Umbilical cord (tissue), 2 donors: ENCODE results near the gene FER1L5. TPM values are rescaled to one million over a fixed set of nuclear protein-coding genes. Genes with fewer than 3 reads are reported as not detected.

Source experiments
- DNase-seq: peaks from one replicate; pipeline ENCODE4 v3.0.0-alpha.2; 2015; ENCODE audit warnings: low spot score
- total RNA-seq: library from RNA; depleted of rRNA; stranded (reverse); fragments of >200 nt; gene quantifications from one replicate; pipeline ENCODE4 v1.2.3, GENCODE V29; 2014; ENCODE audit warnings: low replicate concordance; ENCODE audit not compliant: insufficient read depth

FER1L5 gene
- total RNA-seq, 1 donor from 2014 or later: 0.48 TPM

DNA sequence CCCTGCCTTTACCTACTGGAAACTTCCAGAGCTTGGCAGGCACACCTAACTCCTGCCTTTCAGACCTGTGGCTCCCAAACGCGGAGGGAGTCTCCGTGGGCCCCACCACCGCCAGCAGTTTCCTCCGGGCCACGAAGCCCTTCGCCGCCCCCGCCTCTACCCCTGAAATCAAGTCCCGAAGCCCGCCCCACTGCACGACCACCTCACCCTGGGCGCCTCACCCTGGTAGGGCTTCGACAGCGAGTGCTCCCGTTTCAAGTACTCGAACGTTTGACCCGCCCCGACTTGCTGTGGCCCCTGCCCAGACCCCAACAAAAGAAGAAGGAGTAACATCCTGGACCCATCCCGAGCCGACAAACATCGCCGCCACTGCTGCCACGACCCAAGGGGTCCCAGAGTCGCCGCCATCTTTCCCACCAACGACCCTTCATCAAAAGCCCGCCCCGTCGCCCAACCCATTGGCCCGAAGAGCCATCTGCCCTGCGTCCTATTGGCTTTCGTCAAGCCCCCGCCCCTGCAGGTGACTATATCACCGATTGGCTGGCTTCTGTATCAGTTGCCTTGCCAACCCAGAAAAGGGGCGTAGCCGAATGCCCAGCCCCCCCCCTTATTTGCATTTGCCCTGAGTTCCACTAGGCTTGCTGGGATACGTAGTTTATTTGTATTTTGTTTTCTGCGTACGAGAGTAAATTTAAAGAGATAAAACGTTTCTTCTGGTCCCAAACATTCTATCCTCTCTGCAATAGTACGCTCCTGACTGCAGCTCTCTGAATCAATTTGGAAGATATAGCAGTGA, 97.3 kb downstream of the FER1L5 start, which contains the start of gene LMAN2L:
TSS of gene LMAN2L (minus strand) at position 432 of the 796 bp plus-strand sequence. CDS start at position 408, 24 bp downstream.
- DNase-seq: peak; percentile 99

DNA sequence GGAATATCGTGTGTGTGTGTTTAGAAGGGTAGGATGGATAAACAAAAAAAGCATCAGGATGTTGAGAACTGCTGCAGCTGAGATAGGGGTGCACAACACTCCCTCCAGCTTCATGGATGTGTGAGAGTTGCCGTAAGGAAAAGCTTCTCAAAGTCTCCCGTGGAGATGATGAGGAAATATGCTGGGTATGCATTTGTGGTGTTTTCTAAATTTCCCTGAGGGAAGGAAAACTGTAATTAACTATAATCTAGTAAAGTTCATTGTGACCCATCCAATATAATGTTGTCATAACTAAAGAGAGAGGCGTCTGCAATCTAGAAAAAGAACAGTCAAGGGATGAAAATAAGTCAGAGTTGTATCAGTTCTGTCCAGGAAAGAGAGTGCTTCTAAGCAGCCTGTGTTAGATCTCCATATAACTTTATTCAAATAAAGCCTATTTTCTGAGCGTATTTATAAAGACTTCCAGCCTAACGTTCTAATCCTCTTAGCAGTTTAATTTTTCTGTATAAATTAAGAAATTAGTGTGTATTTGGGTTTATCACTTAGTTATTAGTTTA, 104.6 kb downstream of the FER1L5 start:
- no peak for DNase-seq

DNA sequence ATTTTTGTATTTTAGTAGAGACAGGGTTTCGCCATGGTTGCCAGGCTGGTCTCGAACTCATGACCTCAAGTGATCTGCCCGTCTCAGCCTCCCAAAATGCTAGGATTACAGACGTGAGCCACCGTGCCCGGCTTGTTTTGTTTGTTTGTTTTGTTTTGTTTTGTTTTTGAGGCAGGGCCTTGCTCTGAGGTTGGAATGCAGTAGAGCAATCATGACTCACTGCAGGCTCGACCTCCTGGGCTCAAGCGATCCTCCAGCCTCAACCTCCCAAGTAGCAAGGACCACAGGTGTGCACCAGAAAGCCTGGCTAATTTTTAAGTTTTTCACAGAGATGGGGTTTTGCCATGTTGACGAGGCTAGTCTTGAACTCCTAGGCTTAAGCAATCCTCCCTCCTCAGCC, 109.2 kb downstream of the FER1L5 start:
- DNase-seq: no peak

DNA sequence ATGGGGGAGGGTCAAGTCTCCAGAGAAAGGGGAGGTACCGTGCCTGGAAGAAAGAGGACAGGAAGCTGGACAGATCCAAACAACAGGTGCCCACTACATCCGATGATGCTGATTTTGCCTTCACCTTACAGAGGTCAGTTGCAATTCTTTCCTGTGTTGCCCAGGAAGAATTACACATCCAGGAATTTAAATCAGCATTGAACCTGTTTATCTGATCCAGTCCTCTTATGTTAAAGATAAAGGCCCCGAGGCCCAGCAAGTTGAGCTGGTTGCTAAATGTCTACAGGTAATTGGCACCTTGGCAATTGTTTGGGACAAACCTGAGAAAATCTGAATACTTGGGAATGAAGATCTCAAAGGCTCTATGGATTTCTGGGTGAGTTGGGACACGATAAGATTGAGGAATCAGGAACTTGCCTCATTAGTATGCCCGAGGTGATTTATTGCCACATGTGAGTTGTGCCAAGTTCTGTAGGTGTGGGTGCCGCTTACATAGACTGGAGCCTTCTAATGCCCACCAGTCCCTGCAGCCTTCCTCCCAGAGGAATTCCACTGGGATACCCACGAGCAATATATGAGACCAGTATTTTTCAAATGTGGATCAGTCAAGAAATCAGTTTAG, 111.2 kb downstream of the FER1L5 start:
- DNase-seq: no peak

DNA sequence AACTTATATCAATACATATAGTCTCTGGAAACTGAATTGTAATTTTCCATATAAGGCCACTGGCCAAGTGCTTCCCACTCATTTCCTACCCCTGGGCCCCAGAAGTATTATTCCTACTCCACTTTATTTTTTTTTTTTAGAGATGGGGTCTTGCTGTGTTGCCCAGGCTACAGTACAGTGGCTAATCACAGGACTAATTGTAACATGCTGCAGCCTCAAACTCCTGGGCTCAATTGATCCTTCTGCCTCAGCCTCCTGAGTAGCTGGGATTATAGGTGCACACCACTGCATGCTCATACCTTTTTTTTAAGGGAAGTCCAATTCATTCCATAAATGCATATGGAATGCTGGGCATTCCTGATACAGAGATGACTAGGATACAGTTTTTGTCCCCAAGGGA, 111.8 kb downstream of the FER1L5 start:
- no peak for DNase-seq

Other genes with a start within 250 kb of the FER1L5 start
- gene NEURL3, start 137.4 kb upstream of the FER1L5 start, total RNA-seq: not detected
- 11.3 TPM for gene ARID5A, start 106.0 kb upstream of the FER1L5 start, total RNA-seq
- gene KANSL3, start 4.5 kb upstream of the FER1L5 start, total RNA-seq: 28.2 TPM
- 9.4 TPM for gene LMAN2L, start 97.3 kb downstream of the FER1L5 start, total RNA-seq
- gene CNNM4, start 118.1 kb downstream of the FER1L5 start, total RNA-seq: 1.4 TPM
- gene CNNM3, start 173.5 kb downstream of the FER1L5 start, total RNA-seq: 7.7 TPM
- gene ANKRD23, start 201.3 kb downstream of the FER1L5 start, total RNA-seq: 6.5 TPM
- gene ANKRD39, start 215.3 kb downstream of the FER1L5 start, total RNA-seq: 17.3 TPM
- 25.5 TPM for gene SEMA4C, start 227.3 kb downstream of the FER1L5 start, total RNA-seq